ENCODE data around the gene AKAIN1.

DNA sequence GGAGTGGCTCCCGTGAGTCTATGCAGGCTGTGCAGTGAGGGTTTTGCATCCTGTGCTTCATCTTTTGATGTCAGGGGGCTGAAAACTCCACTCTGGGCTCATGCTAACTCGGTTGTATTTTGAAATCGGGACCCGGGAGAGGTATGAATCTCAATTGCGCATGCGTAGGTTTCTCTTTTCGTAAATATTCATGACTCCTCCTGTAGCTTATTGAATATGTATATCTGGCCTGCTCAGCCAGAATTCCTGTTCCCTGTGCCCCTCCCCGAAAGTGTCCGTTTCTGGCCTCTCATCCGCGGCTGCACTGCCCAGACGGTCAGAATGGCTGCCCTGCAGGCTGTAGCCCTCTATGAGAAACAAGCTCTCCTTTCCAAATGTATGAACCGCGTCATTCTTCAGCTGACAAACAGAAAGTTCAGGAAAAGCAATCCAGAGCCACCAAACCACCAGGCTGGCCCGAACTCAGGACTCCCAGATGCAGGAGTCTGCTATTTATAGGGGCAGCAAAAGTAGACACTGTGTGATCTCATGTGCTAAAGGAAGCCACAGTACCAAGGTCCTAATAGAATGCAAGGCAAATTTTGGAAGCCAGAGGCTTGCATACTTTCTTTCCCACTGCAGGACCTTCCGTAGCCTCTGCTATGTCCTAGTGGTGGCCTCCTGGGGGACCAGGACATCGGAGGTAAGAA lies 41.7 kb downstream of the AKAIN1 start:
- TF ChIP-seq EP300 (IDR thresholded peaks at IDR 0.05; ENCODE audit: borderline replicate concordance in 1 of 2, control insufficient read depth in 1 of 2, low read depth in 2 of 2, low read length in 2 of 2) (no peak), NRF1 (conservative IDR thresholded peaks at IDR 0.05; ENCODE audit: low read depth, low read length) (no peak), STAT3 (IDR thresholded peaks at IDR 0.05; ENCODE audit: low read depth, low read length) (no peak), SRF (IDR thresholded peaks at IDR 0.05; ENCODE audit: low read depth in 2 of 2, low read length in 2 of 2) (no peak), SUZ12 (IDR thresholded peaks at IDR 0.05; ENCODE audit: unreplicated experiment) (no peak), MTA3 (IDR thresholded peaks at IDR 0.05; ENCODE audit: borderline replicate concordance, low read length) (no peak), TCF12 (IDR thresholded peaks at IDR 0.05; ENCODE audit: low read depth, low read length) (no peak), CREM (IDR thresholded peaks at IDR 0.05; ENCODE audit: low read depth) (no peak), ZNF384 (IDR thresholded peaks at IDR 0.05; ENCODE audit: borderline replicate concordance, low read depth, low read length) (no peak), EGR1 (IDR thresholded peaks at IDR 0.05; ENCODE audit: borderline replicate concordance in 1 of 2, low read depth in 2 of 2, low read length in 2 of 2) (no peak)
- TF ChIP-seq, protein P1, sequence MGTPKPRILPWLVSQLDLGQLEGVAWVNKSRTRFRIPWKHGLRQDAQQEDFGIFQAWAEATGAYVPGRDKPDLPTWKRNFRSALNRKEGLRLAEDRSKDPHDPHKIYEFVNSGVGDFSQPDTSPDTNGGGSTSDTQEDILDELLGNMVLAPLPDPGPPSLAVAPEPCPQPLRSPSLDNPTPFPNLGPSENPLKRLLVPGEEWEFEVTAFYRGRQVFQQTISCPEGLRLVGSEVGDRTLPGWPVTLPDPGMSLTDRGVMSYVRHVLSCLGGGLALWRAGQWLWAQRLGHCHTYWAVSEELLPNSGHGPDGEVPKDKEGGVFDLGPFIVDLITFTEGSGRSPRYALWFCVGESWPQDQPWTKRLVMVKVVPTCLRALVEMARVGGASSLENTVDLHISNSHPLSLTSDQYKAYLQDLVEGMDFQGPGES (IDR thresholded peaks at IDR 0.05): no peak
- TF ChIP-seq, protein P2, sequence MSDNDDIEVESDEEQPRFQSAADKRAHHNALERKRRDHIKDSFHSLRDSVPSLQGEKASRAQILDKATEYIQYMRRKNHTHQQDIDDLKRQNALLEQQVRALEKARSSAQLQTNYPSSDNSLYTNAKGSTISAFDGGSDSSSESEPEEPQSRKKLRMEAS (IDR thresholded peaks at IDR 0.05; ENCODE audit: low read depth, low read length): no peak
- TF ChIP-seq, protein P3, sequence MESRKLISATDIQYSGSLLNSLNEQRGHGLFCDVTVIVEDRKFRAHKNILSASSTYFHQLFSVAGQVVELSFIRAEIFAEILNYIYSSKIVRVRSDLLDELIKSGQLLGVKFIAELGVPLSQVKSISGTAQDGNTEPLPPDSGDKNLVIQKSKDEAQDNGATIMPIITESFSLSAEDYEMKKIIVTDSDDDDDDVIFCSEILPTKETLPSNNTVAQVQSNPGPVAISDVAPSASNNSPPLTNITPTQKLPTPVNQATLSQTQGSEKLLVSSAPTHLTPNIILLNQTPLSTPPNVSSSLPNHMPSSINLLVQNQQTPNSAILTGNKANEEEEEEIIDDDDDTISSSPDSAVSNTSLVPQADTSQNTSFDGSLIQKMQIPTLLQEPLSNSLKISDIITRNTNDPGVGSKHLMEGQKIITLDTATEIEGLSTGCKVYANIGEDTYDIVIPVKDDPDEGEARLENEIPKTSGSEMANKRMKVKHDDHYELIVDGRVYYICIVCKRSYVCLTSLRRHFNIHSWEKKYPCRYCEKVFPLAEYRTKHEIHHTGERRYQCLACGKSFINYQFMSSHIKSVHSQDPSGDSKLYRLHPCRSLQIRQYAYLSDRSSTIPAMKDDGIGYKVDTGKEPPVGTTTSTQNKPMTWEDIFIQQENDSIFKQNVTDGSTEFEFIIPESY (IDR thresholded peaks at IDR 0.05): no peak

All from GM12878 (cell line).